HFFc6 (cell line): ENCODE results near the gene IL13. TPM values are rescaled to one million over a fixed set of nuclear protein-coding genes. Genes with fewer than 3 reads are reported as not detected.

Experiments used
- DNase-seq: peaks from one replicate; pipeline ENCODE4 v3.0.0-alpha.2; 2018
- H3K27ac Mint-ChIP-seq: 2 replicates; pipeline ENCODE4 v1.8.0; 2020; ENCODE audit warnings: mild to moderate bottlenecking, mixed read lengths
- H3K27me3 Mint-ChIP-seq: 2 replicates; pipeline ENCODE4 v1.8.0; 2021; ENCODE audit warnings: mild to moderate bottlenecking, moderate library complexity, mixed read lengths; ENCODE audit not compliant: insufficient read depth
- H3K36me3 Mint-ChIP-seq: 2 replicates; pipeline ENCODE4 v1.8.0; 2021; ENCODE audit warnings: low read depth, mixed read lengths
- H3K4me1 Mint-ChIP-seq: 2 replicates; pipeline ENCODE4 v1.8.0; 2020; ENCODE audit warnings: low read depth, mixed read lengths
- H3K4me3 Mint-ChIP-seq: 2 replicates; pipeline ENCODE4 v1.8.0; 2020; ENCODE audit warnings: mild to moderate bottlenecking, moderate library complexity, mixed read lengths
- H3K9me3 Mint-ChIP-seq: 2 replicates; pipeline ENCODE4 v1.8.0; 2020; ENCODE audit warnings: mild to moderate bottlenecking, mixed read lengths
- total RNA-seq, 6 experiments: library from RNA; stranded (reverse); fragmentation: NEBNext Ultra II Directional; extraction: Animal tissue kit (Norgen Biotek cat#: 25700); gene quantifications; 2 replicates in 1 of 6; 3 replicates in 5 of 6; pipeline ENCODE4 v1.2.3, GENCODE V29; 2021
- TF ChIP-seq, protein P1 (sequence below): fragments of 200-600 bp; sonication (generic); IDR thresholded peaks from 2 replicates; pipeline ENCODE4 v1.5.0; 2021; ENCODE audit warnings: antibody characterized with exemption, mild to moderate bottlenecking

IL13 gene
- total RNA-seq, 6 experiments from 2014 or later: not detected

DNA sequence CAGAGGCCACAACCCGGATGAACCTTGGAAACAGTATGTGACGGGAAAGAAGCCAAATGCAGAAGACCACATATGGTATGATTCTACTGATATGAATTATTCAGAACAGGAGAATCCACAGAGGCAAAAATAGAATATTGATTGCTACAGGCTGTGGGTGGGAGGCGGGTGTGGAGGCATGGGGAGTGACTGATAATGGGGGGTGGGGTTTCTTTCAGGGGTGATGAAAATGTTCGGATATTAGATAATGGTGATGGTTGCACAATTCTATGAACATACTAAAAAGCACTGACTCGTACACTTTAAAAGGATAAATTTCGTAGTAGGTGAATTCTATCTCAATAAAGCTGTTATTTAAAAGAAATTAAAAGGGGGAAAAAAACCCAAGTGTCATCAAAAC is 26.5 kb downstream of the IL13 start:
- no peaks in the 10 kb centered on the region for H3K9me3 Mint-ChIP-seq
- H3K4me3 Mint-ChIP-seq: no peak overlapping the region
- H3K27ac Mint-ChIP-seq: no peak overlapping the region
- peaks cover 17% of the 10 kb centered on the region for H3K4me1 Mint-ChIP-seq
- peaks cover 1% of the 10 kb centered on the region for H3K27me3 Mint-ChIP-seq
- TF ChIP-seq, protein P1, sequence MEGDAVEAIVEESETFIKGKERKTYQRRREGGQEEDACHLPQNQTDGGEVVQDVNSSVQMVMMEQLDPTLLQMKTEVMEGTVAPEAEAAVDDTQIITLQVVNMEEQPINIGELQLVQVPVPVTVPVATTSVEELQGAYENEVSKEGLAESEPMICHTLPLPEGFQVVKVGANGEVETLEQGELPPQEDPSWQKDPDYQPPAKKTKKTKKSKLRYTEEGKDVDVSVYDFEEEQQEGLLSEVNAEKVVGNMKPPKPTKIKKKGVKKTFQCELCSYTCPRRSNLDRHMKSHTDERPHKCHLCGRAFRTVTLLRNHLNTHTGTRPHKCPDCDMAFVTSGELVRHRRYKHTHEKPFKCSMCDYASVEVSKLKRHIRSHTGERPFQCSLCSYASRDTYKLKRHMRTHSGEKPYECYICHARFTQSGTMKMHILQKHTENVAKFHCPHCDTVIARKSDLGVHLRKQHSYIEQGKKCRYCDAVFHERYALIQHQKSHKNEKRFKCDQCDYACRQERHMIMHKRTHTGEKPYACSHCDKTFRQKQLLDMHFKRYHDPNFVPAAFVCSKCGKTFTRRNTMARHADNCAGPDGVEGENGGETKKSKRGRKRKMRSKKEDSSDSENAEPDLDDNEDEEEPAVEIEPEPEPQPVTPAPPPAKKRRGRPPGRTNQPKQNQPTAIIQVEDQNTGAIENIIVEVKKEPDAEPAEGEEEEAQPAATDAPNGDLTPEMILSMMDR: no peak
- no peaks in the 10 kb centered on the region for H3K36me3 Mint-ChIP-seq
- no peak for DNase-seq

DNA sequence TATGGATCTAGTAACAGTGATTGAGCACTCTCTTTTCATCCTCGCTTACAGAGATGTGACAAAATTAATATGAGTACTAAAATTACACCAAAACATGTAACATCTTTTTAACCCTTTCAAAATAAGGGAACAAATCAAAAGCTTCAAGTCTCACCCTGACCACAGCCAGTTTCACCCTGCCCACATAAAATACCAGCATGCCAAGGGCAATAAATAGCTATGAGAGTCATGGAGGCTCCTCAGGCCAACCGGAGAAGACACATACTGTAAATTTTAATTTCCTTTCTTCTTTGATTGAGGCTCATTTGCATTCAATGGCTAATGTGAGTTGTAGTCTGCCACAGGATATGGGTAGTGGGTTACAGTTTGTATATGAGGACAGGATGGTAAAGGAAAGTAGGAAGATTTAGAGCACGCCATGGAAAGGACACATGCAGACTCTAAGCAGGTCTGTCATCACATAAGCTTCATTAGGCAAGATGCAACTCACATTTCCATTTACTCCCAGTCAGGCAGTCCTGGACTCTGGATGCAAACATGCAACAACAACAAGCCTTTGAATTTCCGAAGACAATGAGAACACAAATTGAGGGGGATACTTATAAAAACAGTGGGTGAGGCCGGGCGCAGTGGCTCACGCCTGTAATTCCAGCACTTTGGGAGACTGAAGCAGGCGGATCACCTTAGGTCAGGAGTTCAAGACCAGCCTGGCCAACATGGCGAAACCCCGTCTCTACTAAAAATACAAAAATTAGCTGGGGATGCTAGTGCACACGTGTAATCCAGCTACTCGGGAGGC is 27.1 kb downstream of the IL13 start:
- DNase-seq: no peak
- H3K27ac Mint-ChIP-seq: no peak overlapping the region
- H3K36me3 Mint-ChIP-seq: no peaks in the 10 kb centered on the region
- TF ChIP-seq, protein P1: no peak
- H3K27me3 Mint-ChIP-seq: peaks cover 2% of the 10 kb centered on the region
- H3K4me3 Mint-ChIP-seq: no peak overlapping the region
- H3K4me1 Mint-ChIP-seq: peaks cover 12% of the 10 kb centered on the region
- no peaks in the 10 kb centered on the region for H3K9me3 Mint-ChIP-seq

DNA sequence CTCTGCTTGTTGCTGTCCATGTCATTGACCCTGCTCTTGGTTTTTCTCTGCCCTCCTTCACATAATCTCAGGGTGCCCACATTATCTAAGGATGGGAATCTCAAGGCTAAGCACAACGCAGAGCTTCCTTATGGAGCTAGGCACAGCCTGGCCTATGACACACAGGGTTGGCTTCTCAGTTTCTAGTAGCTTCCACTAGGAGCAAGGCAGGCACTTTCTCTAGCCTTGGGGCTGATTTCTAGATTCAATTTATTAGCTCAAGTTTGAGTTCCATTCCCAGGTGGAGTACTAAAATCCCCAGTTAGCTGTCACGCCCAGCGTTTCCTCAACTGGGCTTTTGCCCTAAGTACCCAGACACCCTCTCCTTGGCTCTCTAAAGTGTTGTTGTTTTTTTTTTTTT is 28.2 kb downstream of the IL13 start:
- no peak for DNase-seq
- peaks cover 9% of the 10 kb centered on the region for H3K4me1 Mint-ChIP-seq
- TF ChIP-seq, protein P1: no peak
- H3K27me3 Mint-ChIP-seq: peaks cover 2% of the 10 kb centered on the region
- no peaks in the 10 kb centered on the region for H3K9me3 Mint-ChIP-seq
- H3K36me3 Mint-ChIP-seq: no peaks in the 10 kb centered on the region
- no peak overlapping the region for H3K27ac Mint-ChIP-seq
- H3K4me3 Mint-ChIP-seq: no peak overlapping the region

DNA sequence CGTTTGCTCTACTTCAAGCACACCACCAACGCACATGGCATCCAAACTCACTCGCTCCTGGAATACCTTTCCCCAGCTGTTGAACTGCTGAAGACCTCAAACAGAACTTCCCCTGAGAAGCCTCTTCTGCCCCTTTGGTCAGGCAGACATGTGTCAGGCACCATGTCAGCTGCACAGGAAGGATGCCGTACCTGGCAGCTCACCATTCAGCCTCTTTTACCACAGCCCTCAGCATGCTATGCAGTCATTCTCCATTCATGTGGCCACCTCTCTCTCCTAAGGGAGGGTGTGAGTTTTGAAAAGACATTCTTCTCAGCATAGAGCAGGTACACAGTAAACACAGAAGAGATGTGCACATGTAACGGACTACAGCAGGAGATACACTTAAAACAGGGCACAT is 30.0 kb downstream of the IL13 start:
- H3K36me3 Mint-ChIP-seq: peaks cover 5% of the 10 kb centered on the region; the same call in 1 of the 2 replicates
- peaks cover 9% of the 10 kb centered on the region for H3K4me1 Mint-ChIP-seq
- no peak overlapping the region for H3K4me3 Mint-ChIP-seq
- H3K27me3 Mint-ChIP-seq: peaks cover 2% of the 10 kb centered on the region
- no peak for DNase-seq
- no peak overlapping the region for H3K27ac Mint-ChIP-seq
- no peaks in the 10 kb centered on the region for H3K9me3 Mint-ChIP-seq
- TF ChIP-seq, protein P1: no peak

DNA sequence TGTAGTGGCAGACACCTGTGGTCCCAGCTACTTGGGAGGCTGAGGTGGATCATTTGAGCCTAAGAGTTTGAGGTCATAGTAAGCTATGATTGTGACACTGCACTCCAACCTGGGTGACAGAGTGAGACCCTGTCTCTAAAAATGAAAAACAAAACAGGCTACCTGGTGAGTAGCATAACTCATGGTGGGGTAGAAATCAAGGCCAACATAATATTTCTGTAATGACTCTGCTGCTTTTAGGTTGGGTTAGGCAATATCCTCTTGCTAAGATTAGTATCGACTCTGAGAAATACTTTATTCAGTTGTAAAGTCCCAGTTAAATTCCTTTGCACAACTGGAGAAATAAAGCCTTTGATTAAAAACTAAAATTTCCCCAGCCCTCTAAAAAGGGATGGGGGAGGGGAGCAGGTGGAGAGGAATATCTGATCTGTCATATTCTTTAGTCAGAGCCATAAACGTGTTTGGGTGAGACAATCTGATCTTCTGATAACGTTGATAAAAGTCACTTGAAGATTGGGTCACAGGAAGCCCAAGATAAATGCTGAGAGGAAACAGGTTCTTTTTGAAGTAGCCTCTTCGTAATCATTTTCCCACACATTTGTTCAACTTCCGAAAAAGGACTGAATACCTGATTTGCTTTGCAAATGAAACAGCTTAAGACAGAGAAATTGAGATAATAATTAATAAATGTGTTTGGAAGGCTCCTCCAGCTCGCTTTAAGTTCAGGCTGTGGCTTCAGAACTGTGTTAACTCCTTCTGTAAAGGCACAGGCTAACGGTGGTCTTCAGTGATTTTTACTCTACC is 30.8 kb downstream of the IL13 start:
- no peak overlapping the region for H3K4me3 Mint-ChIP-seq

More for the DNA sequence above, 30.8 kb downstream of the IL13 start:
- TF ChIP-seq, protein P1: no peak
- Mint-ChIP-seq H3K4me1 (peaks cover 9% of the 10 kb centered on the region), H3K36me3 (peaks cover 5% of the 10 kb centered on the region; the same call in 1 of the 2 replicates), H3K9me3 (no peaks in the 10 kb centered on the region), H3K27me3 (peaks cover 2% of the 10 kb centered on the region), H3K27ac (no peak overlapping the region)
- DNase-seq: no peak
